HEK293 (cell line): ENCODE results near the gene RGSL1.

Experiments used
- BCL11A ChIP-seq: fragments of 450-650 bp; formaldehyde crosslinking; IDR thresholded peaks from 2 replicates; pipeline ENCODE4 v1.5.1; 2016; ENCODE audit warnings: low read depth, missing biosample characterization, missing genetic modification characterization
- CTCF ChIP-seq: fragments of 450-650 bp; formaldehyde crosslinking; IDR thresholded peaks from 2 replicates; pipeline ENCODE4 v1.5.1; 2016; ENCODE audit warnings: missing biosample characterization, missing genetic modification characterization
- ELK4 ChIP-seq: IDR thresholded peaks from 2 replicates; pipeline ENCODE4 v1.6.1; 2011; ENCODE audit warnings: mild to moderate bottlenecking, low read depth, low read length, borderline replicate concordance
- YY2 ChIP-seq: fragments of 450-650 bp; formaldehyde crosslinking; IDR thresholded peaks from 2 replicates; pipeline ENCODE4 v1.5.1; 2016; ENCODE audit warnings: missing biosample characterization, missing genetic modification characterization
- ZBTB21 ChIP-seq: fragments of 450-650 bp; formaldehyde crosslinking; IDR thresholded peaks from 2 replicates; pipeline ENCODE4 v1.5.1; 2017; ENCODE audit warnings: missing biosample characterization, missing genetic modification characterization
- ZNF133 ChIP-seq: fragments of 450-650 bp; formaldehyde crosslinking; IDR thresholded peaks from 2 replicates; pipeline ENCODE4 v1.5.1; 2016; ENCODE audit warnings: missing biosample characterization, missing genetic modification characterization
- ZNF248 ChIP-seq: fragments of 450-650 bp; formaldehyde crosslinking; IDR thresholded peaks from 2 replicates; pipeline ENCODE4 v1.5.1; 2017; ENCODE audit warnings: missing biosample characterization, missing genetic modification characterization
- ZNF274 ChIP-seq, 2 experiments: fragments of 200-500 bp in 1 of 2; fragments of 450-650 bp in 1 of 2; sonication (Bioruptor generic) in 1 of 2; formaldehyde crosslinking in 1 of 2; IDR thresholded peaks; 2 replicates each; pipeline versions ENCODE4 v1.5.1 to v1.6.1; 2014 to 2016; ENCODE audit warnings: borderline replicate concordance in 1 of 2, inconsistent platforms in 1 of 2, low read length in 1 of 2, missing biosample characterization in 1 of 2, missing genetic modification characterization in 1 of 2
- ZNF335 ChIP-seq: fragments of 450-650 bp; formaldehyde crosslinking; conservative IDR thresholded peaks from 2 replicates; pipeline ENCODE4 v1.5.1; 2016; ENCODE audit warnings: missing biosample characterization, missing genetic modification characterization
- ZNF416 ChIP-seq: fragments of 450-650 bp; formaldehyde crosslinking; IDR thresholded peaks from 2 replicates; pipeline ENCODE4 v1.5.1; 2016; ENCODE audit warnings: missing biosample characterization, missing genetic modification characterization
- ZNF560 ChIP-seq: fragments of 450-650 bp; formaldehyde crosslinking; IDR thresholded peaks from 2 replicates; pipeline ENCODE4 v1.5.1; 2017; ENCODE audit warnings: missing biosample characterization, missing genetic modification characterization, borderline replicate concordance

GRCh38 chr1:182413486-182413885 is 36.5 kb upstream of the RGSL1 start:
- no peak for TF ChIP-seq ZNF416 (tag by site-specific recombination)
- no peak for TF ChIP-seq ZBTB21 (tag by site-specific recombination)
- TF ChIP-seq CTCF (tag by site-specific recombination) = no peak
- no peak for TF ChIP-seq ZNF560
- no peak for TF ChIP-seq ZNF274 (IDR thresholded peaks at IDR 0.05; ENCODE audit: low read length)
- TF ChIP-seq ZNF274 (tag by site-specific recombination; IDR thresholded peaks at IDR 0.05; ENCODE audit: borderline replicate concordance) = no peak
- no peak for TF ChIP-seq ZNF248
- no peak for TF ChIP-seq ZNF335
- no peak for TF ChIP-seq ZNF133
- TF ChIP-seq ELK4 = no peak
- no peak for TF ChIP-seq YY2 (tag by site-specific recombination)
- no peak for TF ChIP-seq BCL11A (tag by site-specific recombination)
